HEK293T (cell line): ENCODE results near the gene CREB3.

Experiments used
- ARNT ChIP-seq: fragments of 450-650 bp; IDR thresholded peaks from 2 replicates; pipeline ENCODE4 v1.6.1; 2017; ENCODE audit warnings: mild to moderate bottlenecking
- BHLHE40 ChIP-seq: fragments of 450-650 bp; IDR thresholded peaks from 2 replicates; pipeline ENCODE4 v1.6.1; 2016; ENCODE audit warnings: mild to moderate bottlenecking, moderate library complexity, borderline replicate concordance
- ELF4 ChIP-seq: fragments of 450-650 bp; IDR thresholded peaks from 2 replicates; pipeline ENCODE4 v1.6.1; 2017; ENCODE audit warnings: antibody characterized with exemption
- FOXK2 ChIP-seq: fragments of 450-650 bp; IDR thresholded peaks from 2 replicates; pipeline ENCODE4 v1.6.1; 2016; ENCODE audit warnings: mild to moderate bottlenecking
- NFRKB ChIP-seq: fragments of 450-650 bp; IDR thresholded peaks from 2 replicates; pipeline ENCODE4 v1.6.1; 2016; ENCODE audit warnings: mild to moderate bottlenecking, moderate library complexity
- SUZ12 ChIP-seq: fragments of 450-650 bp; IDR thresholded peaks from 2 replicates; pipeline ENCODE4 v1.6.1; 2016; ENCODE audit warnings: mild to moderate bottlenecking
- ZNF384 ChIP-seq: fragments of 450-650 bp; IDR thresholded peaks from 2 replicates; pipeline ENCODE4 v1.6.1; 2016

GRCh38 chr9:35696520-35697215 lies 35.8 kb upstream of the CREB3 start:
- TF ChIP-seq FOXK2 (no peak), ARNT (no peak), ZNF384 (no peak), ELF4 (no peak), NFRKB (no peak), BHLHE40 (no peak), SUZ12 (no peak)
